Stimulated activated naive CD4-positive, alpha-beta T cell (primary cell): ENCODE results near the gene PTP4A1.
"Not testable (repeated sequence)": the region's sequence is repeated elsewhere in the genome, so short reads cannot be mapped to it uniquely, and the experiment has no call there.

Experiments used
- DNase-seq, 6 experiments: peaks; one replicate each; lab custom pipeline; 2025; lab: John Stamatoyannopoulos, UW

PTP4A1 gene

GRCh38 chr6:63572044-63572746 lies at the start of gene PTP4A1, which contains the start of gene LOC128125822:
PTP4A1 (plus strand) TSS chr6:63572480; CDS start chr6:63576881, 4,401 bp downstream.
LOC128125822 (plus strand) TSS chr6:63572480.
- peak; percentile 93 to 97 (median 96) for DNase-seq

- not testable (repeated sequence) for DNase-seq
These were observed 49.4 kb upstream of the PTP4A1 start for GRCh38 chr6:63522911-63523287.

- no peak for DNase-seq
These were observed 48.6 kb upstream of the PTP4A1 start for GRCh38 chr6:63523630-63524029.

GRCh38 chr6:63525186-63525878 lies 46.9 kb upstream of the PTP4A1 start:
- DNase-seq, result peak in 2 of 6 experiments; percentile 21 to 34

GRCh38 chr6:63526931-63527330 lies 45.3 kb upstream of the PTP4A1 start:
- DNase-seq, result no peak

- no peak for DNase-seq
These were observed 44.4 kb upstream of the PTP4A1 start for GRCh38 chr6:63527658-63528514.

- no peak for DNase-seq
These were observed 42.8 kb upstream of the PTP4A1 start for GRCh38 chr6:63529498-63529897.

- no peak for DNase-seq
These were observed 42.1 kb upstream of the PTP4A1 start for GRCh38 chr6:63530182-63530581.

- no peak for DNase-seq
These were observed 41.3 kb upstream of the PTP4A1 start for GRCh38 chr6:63530991-63531390.

GRCh38 chr6:63533026-63533425 lies 39.3 kb upstream of the PTP4A1 start:
- no peak for DNase-seq

GRCh38 chr6:63533952-63534351 lies 38.3 kb upstream of the PTP4A1 start:
- no peak for DNase-seq

GRCh38 chr6:63537201-63537958 lies 34.9 kb upstream of the PTP4A1 start:
- no peak for DNase-seq

- DNase-seq, result no peak
These were observed 34.4 kb upstream of the PTP4A1 start for GRCh38 chr6:63537959-63538300.

GRCh38 chr6:63538550-63538949 lies 33.7 kb upstream of the PTP4A1 start:
- no peak for DNase-seq

GRCh38 chr6:63543001-63543400 lies 29.3 kb upstream of the PTP4A1 start:
- no peak for DNase-seq

GRCh38 chr6:63543982-63544381 lies 28.3 kb upstream of the PTP4A1 start:
- DNase-seq, result no peak

GRCh38 chr6:63546236-63546635 lies 26.0 kb upstream of the PTP4A1 start:
- DNase-seq, result no peak

GRCh38 chr6:63546697-63547096 lies 25.6 kb upstream of the PTP4A1 start:
- DNase-seq, result no peak

- DNase-seq, result no peak
These were observed 23.2 kb upstream of the PTP4A1 start for GRCh38 chr6:63549076-63549475.

GRCh38 chr6:63553208-63553607 lies 19.1 kb upstream of the PTP4A1 start:
- no peak for DNase-seq

GRCh38 chr6:63553900-63554299 lies 18.4 kb upstream of the PTP4A1 start:
- DNase-seq, result no peak

- DNase-seq, result no peak
These were observed 17.5 kb upstream of the PTP4A1 start for GRCh38 chr6:63554782-63555181.
